ES-I3 (cell line): ENCODE data around the gene SH3D19.

Experiments used
- H3K36me3 ChIP-seq: 2 replicates; pipeline ENCODE4 v1.6.1; 2013; ENCODE audit warnings: mild to moderate bottlenecking, low read length, control low read depth, moderate library complexity; ENCODE audit not compliant: insufficient read depth
- H3K4me1 ChIP-seq: 2 replicates; pipeline ENCODE4 v1.6.1; 2013; ENCODE audit warnings: mild to moderate bottlenecking, control low read depth, low read length; ENCODE audit not compliant: insufficient read depth
- H3K9ac ChIP-seq: 2 replicates; pipeline ENCODE4 v1.6.1; 2013; ENCODE audit warnings: low read depth, mild to moderate bottlenecking, low read length, moderate library complexity
- H3K9me3 ChIP-seq: 2 replicates; pipeline ENCODE4 v1.6.1; 2013; ENCODE audit warnings: mild to moderate bottlenecking, low read length, moderate library complexity; ENCODE audit not compliant: control insufficient read depth, insufficient read depth

SH3D19 gene

GRCh38 chr4:151325111-151325948, at the start of gene SH3D19:
SH3D19 (minus strand) TSS chr4:151325605; CDS start chr4:151325352, 253 bp downstream.
- no peaks in the 10 kb centered on the region for H3K36me3 ChIP-seq
- H3K9ac ChIP-seq: peak within 1 kb of the TSS; percentile 62

GRCh38 chr4:151362404-151363164, 37.2 kb upstream of the SH3D19 start:
- Histone ChIP-seq H3K9ac (no peak overlapping the region), H3K9me3 (no peaks in the 10 kb centered on the region), H3K4me1 (no peaks in the 10 kb centered on the region), H3K36me3 (no peaks in the 10 kb centered on the region)

More at GRCh38 chr4:151325111-151325948, at the start of gene SH3D19:
- no peaks in the 10 kb centered on the region for H3K9me3 ChIP-seq
- peaks cover 26% of the 10 kb centered on the region for H3K4me1 ChIP-seq

GRCh38 chr4:151361966-151362365, 36.6 kb upstream of the SH3D19 start:
- Histone ChIP-seq H3K36me3 (no peaks in the 10 kb centered on the region), H3K4me1 (no peaks in the 10 kb centered on the region), H3K9ac (no peak overlapping the region), H3K9me3 (no peaks in the 10 kb centered on the region)

- Histone ChIP-seq H3K36me3 (no peaks in the 10 kb centered on the region), H3K9me3 (no peaks in the 10 kb centered on the region), H3K9ac (no peak overlapping the region), H3K4me1 (no peaks in the 10 kb centered on the region)
Measured at GRCh38 chr4:151361126-151361525, 35.7 kb upstream of the SH3D19 start.

GRCh38 chr4:151359576-151359975, 34.2 kb upstream of the SH3D19 start:
- no peak overlapping the region for H3K9ac ChIP-seq
- no peaks in the 10 kb centered on the region for H3K9me3 ChIP-seq
- H3K36me3 ChIP-seq: no peaks in the 10 kb centered on the region
- H3K4me1 ChIP-seq: no peaks in the 10 kb centered on the region

GRCh38 chr4:151358266-151358665, 32.9 kb upstream of the SH3D19 start:
- Histone ChIP-seq H3K9me3 (no peaks in the 10 kb centered on the region), H3K4me1 (no peaks in the 10 kb centered on the region), H3K36me3 (no peaks in the 10 kb centered on the region), H3K9ac (no peak overlapping the region)

GRCh38 chr4:151356510-151356909, 31.1 kb upstream of the SH3D19 start:
- no peaks in the 10 kb centered on the region for H3K9me3 ChIP-seq
- no peak overlapping the region for H3K9ac ChIP-seq
- no peaks in the 10 kb centered on the region for H3K4me1 ChIP-seq
- H3K36me3 ChIP-seq: no peaks in the 10 kb centered on the region

GRCh38 chr4:151355155-151355554, 29.8 kb upstream of the SH3D19 start:
- Histone ChIP-seq H3K4me1 (no peaks in the 10 kb centered on the region), H3K36me3 (no peaks in the 10 kb centered on the region), H3K9me3 (no peaks in the 10 kb centered on the region), H3K9ac (no peak overlapping the region)

- Histone ChIP-seq H3K9ac (no peak overlapping the region), H3K36me3 (no peaks in the 10 kb centered on the region), H3K4me1 (no peaks in the 10 kb centered on the region), H3K9me3 (no peaks in the 10 kb centered on the region)
Measured at GRCh38 chr4:151347490-151348235, 22.3 kb upstream of the SH3D19 start.

- Histone ChIP-seq H3K4me1 (no peaks in the 10 kb centered on the region), H3K9me3 (no peaks in the 10 kb centered on the region), H3K9ac (no peak overlapping the region), H3K36me3 (no peaks in the 10 kb centered on the region)
Measured at GRCh38 chr4:151344948-151345347, 19.5 kb upstream of the SH3D19 start.

- Histone ChIP-seq H3K36me3 (no peaks in the 10 kb centered on the region), H3K9ac (no peak overlapping the region), H3K4me1 (no peaks in the 10 kb centered on the region), H3K9me3 (no peaks in the 10 kb centered on the region)
Measured at GRCh38 chr4:151340751-151341385, 15.5 kb upstream of the SH3D19 start.

GRCh38 chr4:151339467-151339866, 14.1 kb upstream of the SH3D19 start:
- Histone ChIP-seq H3K9me3 (no peaks in the 10 kb centered on the region), H3K9ac (no peak overlapping the region), H3K36me3 (no peaks in the 10 kb centered on the region), H3K4me1 (no peaks in the 10 kb centered on the region)

GRCh38 chr4:151331276-151332042, 6.1 kb upstream of the SH3D19 start:
- Histone ChIP-seq H3K36me3 (no peaks in the 10 kb centered on the region), H3K9ac (no peak overlapping the region), H3K4me1 (no peaks in the 10 kb centered on the region), H3K9me3 (no peaks in the 10 kb centered on the region)
